HG03571 (cell line): ENCODE measurements around the gene KRTAP11-1.

Source experiments
- ATAC-seq: cut with Tn5 transposase; IDR thresholded peaks from one replicate; pipeline ENCODE4 v1.9.1; 2021; ENCODE audit not compliant: unreplicated experiment

KRTAP11-1 gene, protein sequence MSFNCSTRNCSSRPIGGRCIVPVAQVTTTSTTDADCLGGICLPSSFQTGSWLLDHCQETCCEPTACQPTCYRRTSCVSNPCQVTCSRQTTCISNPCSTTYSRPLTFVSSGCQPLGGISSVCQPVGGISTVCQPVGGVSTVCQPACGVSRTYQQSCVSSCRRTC

DNA sequence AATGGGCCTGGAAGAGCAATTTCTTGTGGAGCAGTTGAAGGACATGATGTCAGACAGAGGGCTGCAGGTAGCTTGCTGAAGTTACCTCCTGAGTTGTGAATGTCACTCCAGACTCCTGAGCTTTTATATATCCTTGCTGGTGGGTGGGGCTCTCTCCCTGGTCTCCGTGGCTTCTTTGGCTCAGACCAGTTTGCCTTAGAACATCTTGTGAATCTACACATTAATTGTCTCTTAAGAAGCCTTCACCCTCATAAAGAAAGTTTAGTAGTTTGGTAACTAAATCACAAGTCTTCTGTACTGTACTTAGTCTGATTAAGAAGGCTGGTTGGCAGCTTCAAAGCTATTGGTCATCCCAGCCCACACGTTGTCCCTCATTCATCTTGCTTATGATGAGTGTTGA lies at the start of gene KRTAP11-1:
Gene KRTAP11-1 (minus strand): TSS at position 101 of the 400 bp plus-strand sequence. CDS start 56 bp downstream, at position 45.
- ATAC-seq, result no peak

DNA sequence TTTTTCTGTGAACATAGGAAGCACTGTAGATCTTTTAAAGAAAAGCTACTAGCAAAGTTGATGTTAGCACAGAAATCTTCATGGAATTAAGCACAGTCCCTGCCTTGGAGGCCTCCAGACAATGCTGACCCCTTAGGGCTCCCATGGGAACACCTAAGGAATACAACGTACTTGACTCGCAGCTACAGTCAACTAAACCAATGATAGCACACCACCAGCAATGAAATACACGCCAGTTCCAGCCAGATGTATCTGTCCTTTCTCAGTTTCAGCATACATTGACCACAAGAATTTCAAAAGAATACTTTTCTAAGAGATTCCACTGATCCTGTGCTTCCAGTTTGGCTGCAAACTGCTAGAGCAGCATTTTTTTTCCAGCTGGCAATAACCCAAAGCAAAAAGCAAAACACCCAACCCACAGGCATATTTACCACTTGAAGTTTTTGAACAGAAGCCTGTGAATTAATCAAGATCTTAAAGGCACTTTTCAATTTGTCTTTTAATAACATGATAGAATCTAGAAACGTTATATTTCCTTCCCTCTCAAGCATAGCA lies 42.8 kb upstream of the KRTAP11-1 start:
- no peak for ATAC-seq

DNA sequence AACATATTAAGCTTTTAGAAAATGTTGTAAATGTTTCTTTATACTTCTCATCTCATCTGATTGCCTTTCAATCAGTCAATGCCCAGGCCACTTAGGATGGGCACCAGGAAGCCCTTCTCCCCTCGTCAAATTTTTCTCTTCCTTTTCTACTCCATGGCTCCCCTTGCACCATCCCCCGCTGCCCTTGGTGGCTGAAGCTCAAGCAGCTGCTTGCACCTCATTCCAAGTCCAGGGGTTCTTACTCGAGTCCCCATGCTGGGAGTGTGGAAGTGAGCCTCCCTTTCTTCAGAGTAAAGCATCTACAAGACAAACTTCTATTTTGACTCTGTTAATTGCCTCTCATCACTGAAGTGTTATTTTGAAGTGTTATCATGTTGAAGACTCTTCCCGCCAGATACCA lies 39.7 kb upstream of the KRTAP11-1 start:
- ATAC-seq, result no peak

DNA sequence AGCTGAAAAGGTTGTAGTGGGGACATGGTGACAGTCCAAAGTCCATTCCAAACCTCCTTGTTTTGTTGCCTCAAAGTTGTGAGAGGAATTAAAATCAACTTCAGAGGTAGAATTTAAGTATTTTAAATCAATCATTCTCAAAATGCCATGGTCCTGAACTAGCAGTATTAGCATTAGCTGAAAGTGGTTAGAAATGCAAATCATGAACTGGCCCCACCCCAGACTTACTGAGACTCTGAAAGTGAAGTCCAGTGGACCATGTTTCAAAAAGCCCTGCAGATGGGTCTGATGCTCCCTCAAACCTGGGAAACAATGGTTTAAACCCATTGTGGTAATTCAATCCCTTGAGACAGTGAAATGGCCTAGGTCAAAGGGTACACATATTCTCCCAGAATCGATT lies 36.2 kb upstream of the KRTAP11-1 start:
- no peak for ATAC-seq

DNA sequence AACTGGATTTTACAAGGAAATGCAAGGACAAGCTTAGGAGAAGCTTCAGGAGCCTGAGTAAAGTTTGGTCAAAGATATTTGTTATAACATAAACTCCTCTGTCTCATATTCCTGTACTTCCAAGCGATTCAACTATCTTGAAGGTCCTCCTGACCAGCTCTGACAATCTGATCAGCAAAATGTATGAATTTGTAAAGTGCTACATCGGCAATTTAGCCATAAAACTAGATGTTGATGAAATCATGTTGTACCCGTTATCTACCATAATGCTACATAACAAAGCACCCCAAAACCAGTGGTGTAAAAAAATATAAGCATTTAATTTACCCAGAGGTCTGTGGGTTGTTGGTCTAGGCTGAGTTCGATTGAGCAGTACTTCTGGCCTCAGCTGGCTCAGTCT lies 19.5 kb upstream of the KRTAP11-1 start:
- no peak for ATAC-seq

DNA sequence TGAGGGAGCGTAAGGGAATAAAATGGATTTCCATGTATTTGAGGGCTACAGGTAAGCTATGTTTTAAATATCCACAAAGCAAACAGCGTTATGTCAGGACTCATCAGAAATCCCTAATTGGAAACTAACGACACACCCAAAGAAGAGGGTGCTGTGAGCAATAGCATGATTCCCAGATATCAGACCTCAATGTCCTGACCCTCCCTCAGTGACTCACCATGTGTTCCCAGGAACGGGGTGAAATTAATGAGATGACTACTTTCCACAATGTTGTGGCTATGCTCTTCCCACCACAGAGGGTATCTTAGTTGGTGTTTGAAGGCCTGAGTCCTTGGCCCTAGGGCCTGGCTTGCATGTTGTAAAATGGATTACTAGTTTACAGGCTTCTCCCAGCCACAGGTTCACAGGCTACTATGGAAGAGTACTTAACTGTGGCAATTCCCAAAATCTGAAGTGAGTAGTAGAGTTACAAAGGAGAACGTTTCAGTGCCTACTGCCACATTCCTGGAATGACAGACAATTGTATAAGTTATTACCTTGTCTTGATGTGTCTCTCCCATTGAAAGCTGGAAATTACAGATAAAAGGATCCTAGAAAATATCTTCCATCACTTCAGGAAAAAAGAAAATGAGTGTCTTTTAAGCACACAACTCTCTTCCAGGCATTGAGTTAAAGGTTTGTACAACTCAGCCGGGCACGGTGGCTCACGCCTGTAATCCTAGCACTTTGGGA lies 1.7 kb upstream of the KRTAP11-1 start:
- ATAC-seq, result no peak

DNA sequence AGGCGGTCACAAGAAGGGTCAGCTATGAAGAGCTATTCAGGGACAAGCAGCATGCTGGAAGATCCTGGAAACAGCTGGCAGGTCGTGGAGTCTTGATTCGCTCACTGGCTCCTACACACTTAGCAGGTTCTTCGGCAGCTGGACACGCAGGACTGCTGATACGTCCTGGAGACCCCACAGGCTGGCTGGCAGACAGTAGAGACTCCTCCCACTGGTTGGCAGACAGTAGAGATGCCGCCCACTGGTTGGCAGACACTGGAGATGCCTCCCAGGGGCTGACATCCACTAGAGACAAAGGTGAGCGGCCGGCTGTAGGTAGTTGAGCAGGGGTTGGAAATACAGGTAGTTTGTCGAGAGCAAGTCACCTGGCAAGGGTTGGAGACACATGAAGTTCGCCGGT lies 466 bp downstream of the KRTAP11-1 start:
- ATAC-seq, result no peak

DNA sequence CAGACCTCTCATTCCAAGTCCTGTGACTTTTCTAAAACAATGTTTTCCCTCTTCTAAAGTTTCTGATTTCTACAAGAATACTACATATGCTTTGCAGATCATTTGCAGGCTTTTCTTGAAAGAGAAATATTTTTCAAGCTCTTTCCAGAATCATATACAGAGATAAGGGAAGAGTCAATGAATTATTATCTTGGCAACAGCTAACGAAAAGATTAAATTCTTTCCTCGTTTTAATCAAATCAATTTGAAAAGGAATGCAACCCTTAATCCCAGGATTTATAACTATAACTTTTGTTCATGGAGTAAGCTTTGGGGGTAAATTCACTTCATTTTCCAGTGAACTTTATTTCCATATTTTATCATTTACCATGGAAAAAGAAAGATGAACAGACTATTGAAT lies 6.9 kb downstream of the KRTAP11-1 start:
- ATAC-seq, result no peak

DNA sequence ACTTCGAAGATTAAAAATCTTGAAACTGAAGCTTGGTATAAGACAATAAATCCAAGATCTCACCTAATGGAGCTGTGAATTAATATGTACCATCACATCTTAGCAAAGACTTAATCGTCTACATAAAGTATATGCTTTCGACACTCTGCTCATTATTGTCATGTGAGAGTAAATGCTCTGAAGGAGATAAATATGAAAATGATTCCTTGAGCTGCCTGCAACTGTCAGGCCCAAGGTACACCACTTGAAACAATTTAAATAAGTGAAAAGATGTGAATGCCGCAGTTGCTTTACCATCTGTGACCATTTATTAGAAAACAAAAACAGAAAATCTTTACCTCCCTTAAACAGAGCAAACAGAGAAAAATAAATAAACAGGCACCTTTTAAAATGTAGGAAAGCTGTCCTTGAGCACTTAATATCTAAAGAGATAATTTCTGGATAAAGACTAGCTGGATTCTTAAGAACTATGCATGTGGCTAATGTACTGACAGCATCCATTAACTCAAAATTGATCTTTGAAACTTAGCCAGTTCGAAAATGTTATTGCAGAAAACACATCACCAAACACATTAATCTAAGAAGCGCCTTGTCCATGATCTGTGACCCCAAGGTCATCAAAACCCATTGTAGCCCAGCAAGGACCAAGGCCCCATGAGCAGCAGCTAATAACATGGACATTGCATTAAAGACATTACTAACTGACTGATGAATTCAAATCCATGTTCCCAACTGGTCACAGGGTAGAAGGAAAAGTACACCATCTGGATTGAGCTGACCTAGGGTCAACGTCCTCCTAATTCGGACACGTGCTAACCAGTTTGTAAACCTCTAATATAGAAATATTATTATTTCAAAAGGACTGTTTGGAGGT lies 33.5 kb downstream of the KRTAP11-1 start:
- ATAC-seq, result no peak

DNA sequence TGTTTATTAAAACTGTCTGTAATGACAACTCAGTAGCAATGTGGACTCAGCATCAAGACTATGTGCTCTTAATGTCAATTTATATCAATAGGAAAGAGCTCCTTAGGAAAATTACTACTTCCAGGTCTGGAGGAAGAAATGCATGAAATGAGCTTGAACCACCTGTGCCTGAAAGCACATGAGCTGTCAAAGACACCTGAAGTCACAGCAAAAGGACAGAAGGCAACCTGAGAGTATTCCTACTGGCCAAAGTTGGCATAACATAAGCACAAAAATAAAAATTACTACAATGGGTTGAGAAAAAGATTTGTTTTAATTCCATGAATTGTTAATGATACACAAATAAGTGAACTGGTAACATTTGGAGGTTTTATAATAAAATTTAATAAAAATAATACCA lies 38.4 kb downstream of the KRTAP11-1 start:
- ATAC-seq, result no peak

DNA sequence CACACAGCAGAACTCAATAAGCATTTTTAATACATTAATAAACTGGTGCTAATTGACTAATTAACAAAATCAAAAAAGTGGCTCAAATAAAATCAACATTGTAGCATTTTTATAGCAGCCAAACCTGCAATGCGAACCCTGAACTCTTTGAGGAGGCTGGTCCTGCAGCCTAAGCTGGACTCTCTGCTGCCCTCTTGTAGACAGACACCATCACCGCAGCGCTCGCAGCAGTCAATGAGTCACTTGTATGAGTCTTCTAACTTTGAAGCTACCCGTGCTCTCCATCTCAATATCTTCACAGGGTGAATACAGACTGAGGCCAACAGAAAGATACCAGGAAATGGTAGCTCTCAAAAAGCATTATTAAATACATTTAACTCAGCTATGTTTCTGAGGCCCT lies 42.1 kb downstream of the KRTAP11-1 start:
- no peak for ATAC-seq

DNA sequence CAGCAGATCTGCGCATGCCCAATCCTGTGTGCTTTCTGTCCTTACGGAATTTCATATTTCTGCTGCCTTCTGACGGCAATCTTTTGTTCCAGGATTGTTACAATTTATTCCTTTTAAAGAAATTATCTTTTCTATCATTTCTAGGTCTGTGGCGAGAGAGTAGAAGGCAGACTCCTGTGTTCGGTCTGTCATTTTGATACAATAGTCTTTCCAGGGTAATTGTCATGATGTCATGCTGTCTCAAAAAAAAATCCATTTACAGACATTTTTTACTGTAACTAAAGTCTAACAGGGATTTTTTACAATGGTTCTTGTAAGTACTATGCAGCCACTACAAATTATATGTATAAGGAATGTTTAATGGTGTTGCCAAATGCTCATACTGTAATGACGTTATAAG lies 42.8 kb downstream of the KRTAP11-1 start:
- ATAC-seq, result no peak

DNA sequence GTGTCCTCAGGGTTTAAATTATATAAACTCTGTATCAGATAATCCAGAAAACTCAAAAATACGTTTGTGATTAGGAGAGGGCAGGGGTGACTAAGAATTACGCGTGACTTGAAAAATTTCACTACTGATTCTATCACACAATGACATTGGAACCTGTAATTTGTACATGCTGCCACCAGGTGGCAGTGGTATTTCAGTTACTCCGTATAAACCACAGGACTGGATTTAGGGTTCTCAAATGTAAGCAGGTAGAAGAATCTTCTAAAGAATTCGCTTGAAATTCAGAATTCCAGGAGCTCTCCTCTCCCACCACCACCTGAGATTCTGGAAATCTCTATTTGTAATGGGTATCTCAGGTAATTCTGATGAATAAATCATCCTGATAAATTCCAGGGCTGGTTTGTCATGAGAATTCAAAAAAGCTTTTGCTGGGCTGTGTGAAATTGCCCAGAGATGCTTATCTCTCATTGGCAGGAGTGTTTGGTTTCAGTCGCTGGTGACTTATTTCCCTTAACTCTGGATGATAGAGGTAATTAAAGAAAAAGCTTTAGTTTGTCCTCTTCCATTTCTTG lies 50.1 kb downstream of the KRTAP11-1 start:
- no peak for ATAC-seq
